ENCODE measurements around the gene IL10RA. TPM values are rescaled to one million over a fixed set of nuclear protein-coding genes. Genes with fewer than 3 reads are reported as not detected.

IL10RA gene
- total and polyA plus RNA-seq, 10 donors: 32.9 to 239 (median 156) TPM

- 3 to 17% (median 13%) methylated on average over 5 of the region's 5 CpGs for WGBS, 5 donors
- Histone ChIP-seq H3K9me3 (no peaks in the 10 kb centered on the region), H3K27ac (peak overlapping the region in 7 of 8 donors; percentile 22 to 85 (median 73)), H3K4me3 (peak overlapping the region in 1 of 8 donors; percentile 43), H3K36me3 (no peaks in the 10 kb centered on the region), H3K4me1 (peaks cover 38 to 90% (median 64%) of the 10 kb centered on the region in 6 donors), H3K27me3 (replicated peaks in 1 of 7) (no peaks in the 10 kb centered on the region)
- no peak for DNase-seq
- TF ChIP-seq POLR2A (IDR thresholded peaks at IDR 0.05): no peak
- peak in 1 of 3 donors; percentile 22 for TF ChIP-seq POLR2AphosphoS5 (IDR thresholded peaks at IDR 0.05)
- TF ChIP-seq CTCF (IDR thresholded peaks at IDR 0.05 in 8 of 11, conservative IDR thresholded peaks at IDR 0.05 in 3 of 11): peak in 8 of 11 experiments; percentile 10 to 59 (median 43)
- intact Hi-C loops (cut with DNase I; ENCODE audit: low total_unique reads): loop anchor here (5.0 kb wide), 1 partner anchor 97 kb away; no protein-coding TSS in a partner anchor
Measured at GRCh38 chr11:117950301-117950700, 35.9 kb upstream of the IL10RA start.

- WGBS, 5 donors: 56 to 66% (median 65%) methylated on average over 12 to 15 of the region's 15 CpGs
- TF ChIP-seq POLR2AphosphoS5 (IDR thresholded peaks at IDR 0.05) (peak; percentile 29 to 45 (median 30)), CTCF (IDR thresholded peaks at IDR 0.05 in 8 of 11, conservative IDR thresholded peaks at IDR 0.05 in 3 of 11) (no peak), POLR2A (IDR thresholded peaks at IDR 0.05) (no peak)
- Histone ChIP-seq H3K27me3 (replicated peaks in 1 of 7) (no peaks in the 10 kb centered on the region), H3K4me3 (peak overlapping the region in 1 of 8 donors; percentile 43), H3K4me1 (peaks cover 35 to 83% (median 62%) of the 10 kb centered on the region in 6 donors), H3K36me3 (no peaks in the 10 kb centered on the region), H3K9me3 (no peaks in the 10 kb centered on the region), H3K27ac (peak overlapping the region; percentile 36 to 85 (median 68))
- peak; percentile 72 for DNase-seq
- intact Hi-C loops (cut with DNase I; ENCODE audit: low total_unique reads): loop anchor here (5.0 kb wide), 1 partner anchor 96 kb away; no protein-coding TSS in a partner anchor
Measured at GRCh38 chr11:117950993-117951961, 34.9 kb upstream of the IL10RA start.

DNA sequence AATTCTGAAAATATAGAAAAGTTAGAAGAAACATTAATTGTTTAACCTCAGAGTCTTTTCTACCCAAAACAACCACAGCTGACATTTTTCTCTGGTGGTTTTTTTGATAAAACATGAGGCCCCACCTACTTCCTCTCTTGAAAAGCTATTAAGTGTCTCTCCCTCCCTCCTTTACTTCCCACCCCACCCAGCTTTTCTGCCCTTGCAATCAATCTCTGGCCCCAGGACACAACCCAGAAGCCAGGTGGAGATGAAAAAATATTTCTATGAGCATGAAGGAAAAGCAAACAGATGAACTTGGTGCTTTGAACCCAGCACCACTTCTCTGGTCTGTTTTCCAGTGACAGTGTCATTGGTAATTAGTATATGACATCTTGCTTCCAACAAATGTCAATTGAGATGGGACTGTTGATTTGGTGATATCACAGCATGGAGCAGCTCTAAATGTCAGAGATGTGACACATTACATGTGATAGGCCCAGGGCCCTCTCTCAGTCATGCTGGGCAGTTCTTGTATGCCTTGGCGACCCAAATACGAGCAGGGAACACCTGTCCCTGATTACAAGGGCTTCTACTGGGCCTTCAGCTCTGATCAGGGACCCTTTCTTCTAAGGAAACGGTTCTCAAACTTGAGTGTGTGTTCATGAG, 33.0 kb upstream of the IL10RA start:
- TF ChIP-seq POLR2A (IDR thresholded peaks at IDR 0.05) (no peak), POLR2AphosphoS5 (IDR thresholded peaks at IDR 0.05) (no peak), CTCF (IDR thresholded peaks at IDR 0.05 in 8 of 11, conservative IDR thresholded peaks at IDR 0.05 in 3 of 11) (no peak)
- Histone ChIP-seq H3K4me1 (peaks cover 32 to 64% (median 50%) of the 10 kb centered on the region in 6 donors), H3K27me3 (replicated peaks in 1 of 7) (no peaks in the 10 kb centered on the region), H3K36me3 (no peaks in the 10 kb centered on the region), H3K27ac (peak overlapping the region; percentile 35 to 85 (median 68)), H3K4me3 (peak overlapping the region in 1 of 8 donors; percentile 23), H3K9me3 (peaks cover 0 to 15% (median 12%) of the 10 kb centered on the region in 8 donors)
- intact Hi-C loops (cut with DNase I; ENCODE audit: low total_unique reads): loop anchor here (5.0 kb wide), 1 partner anchor 94 kb away; no protein-coding TSS in a partner anchor
- DNase-seq: peak; percentile 34
- 80 to 93% (median 86%) methylated on average over 3 of the region's 3 CpGs for WGBS, 5 donors

All from spleen (tissue), 11 donors.